Activated B cell treated with CpG ODN at 0.5 μM for 24 hours (primary cell): Measurements from ENCODE around the gene PPP2R3A. TPM values are rescaled to one million over a fixed set of nuclear protein-coding genes. Genes with fewer than 3 reads are reported as not detected.
"Not testable (repeated sequence)": the region's sequence is repeated elsewhere in the genome, so short reads cannot be mapped to it uniquely, and the experiment has no call there.

Source experiments
- ATAC-seq: fragments of 200-7000 bp; cut with Tn5 transposase; one replicate; pipeline ENCODE4 v1.10.0; 2021; ENCODE audit warnings: low read depth, mild to moderate bottlenecking, moderate library complexity
- CTCF ChIA-PET: fragments of 350-600 bp; sonication (Branson Sonifier 250); formaldehyde crosslinking; loops from one replicate; lab custom pipeline; 2021; ENCODE audit warnings: antibody characterized with exemption; lab: Charles Lee
- POLR2A ChIA-PET: fragments of 350-600 bp; sonication (Branson Sonifier 250); formaldehyde crosslinking; loops from one replicate; lab custom pipeline; 2021; ENCODE audit warnings: antibody characterized with exemption; lab: Charles Lee
- DNase-seq: peaks from one replicate; pipeline ENCODE4 v3.0.0; 2022
- H3K27ac Mint-ChIP-seq: one replicate; pipeline ENCODE4 v1.8.0; 2020; ENCODE audit warnings: mixed read lengths
- H3K27me3 Mint-ChIP-seq: one replicate; pipeline ENCODE4 v1.8.0; 2021; ENCODE audit warnings: mixed read lengths
- H3K36me3 Mint-ChIP-seq: one replicate; pipeline ENCODE4 v1.8.0; 2021; ENCODE audit warnings: low read depth, mixed read lengths
- H3K4me1 Mint-ChIP-seq: one replicate; pipeline ENCODE4 v1.8.0; 2021; ENCODE audit warnings: mixed read lengths
- H3K4me3 Mint-ChIP-seq: one replicate; pipeline ENCODE4 v1.8.0; 2020; ENCODE audit warnings: mild to moderate bottlenecking, mixed read lengths
- H3K9me3 Mint-ChIP-seq: one replicate; pipeline ENCODE4 v1.8.0; 2020; ENCODE audit warnings: mixed read lengths
- CTCF ChIP-seq: fragments of 200-600 bp; IDR thresholded peaks from one replicate; pipeline ENCODE4 v1.8.0; 2022; ENCODE audit warnings: antibody characterized with exemption, mild to moderate bottlenecking
- intact Hi-C: fragments of 100-400 bp; cut with micrococcal nuclease; formaldehyde crosslinking; loops from one replicate; pipeline ENCODE4 v1.15.1; 2024
- total RNA-seq: library from RNA; stranded (reverse); gene quantifications from 2 replicates; pipeline ENCODE4 v1.2.3, GENCODE V29; 2022

PPP2R3A gene
- total RNA-seq, 1 donor from 2014 or later = 0.11 TPM

GRCh38 chr3:135929670-135930069 lies 35.9 kb upstream of the PPP2R3A start:
- DNase-seq (no peak), ATAC-seq (no peak)
- Mint-ChIP-seq H3K9me3 (no peaks in the 10 kb centered on the region), H3K4me1 (no peaks in the 10 kb centered on the region), H3K36me3 (no peaks in the 10 kb centered on the region), H3K4me3 (no peak overlapping the region), H3K27ac (no peak overlapping the region), H3K27me3 (peaks cover 2% of the 10 kb centered on the region)
- ChIA-PET POLR2A (no interaction called here), CTCF (no interaction called here)
- intact Hi-C loops = no loop called here
- TF ChIP-seq CTCF = no peak

GRCh38 chr3:135930255-135930654 lies 35.3 kb upstream of the PPP2R3A start:
- TF ChIP-seq CTCF = no peak
- no peaks in the 10 kb centered on the region for H3K9me3 Mint-ChIP-seq
- H3K4me1 Mint-ChIP-seq = no peaks in the 10 kb centered on the region
- POLR2A ChIA-PET = no interaction called here
- intact Hi-C loops = no loop called here
- DNase-seq = no peak
- CTCF ChIA-PET = no interaction called here
- peaks cover 2% of the 10 kb centered on the region for H3K27me3 Mint-ChIP-seq
- H3K4me3 Mint-ChIP-seq = no peak overlapping the region
- no peaks in the 10 kb centered on the region for H3K36me3 Mint-ChIP-seq
- ATAC-seq = no peak
- H3K27ac Mint-ChIP-seq = no peak overlapping the region

- ATAC-seq, H3K4me1 Mint-ChIP-seq, H3K36me3 Mint-ChIP-seq, CTCF ChIA-PET, intact Hi-C loops, H3K27ac Mint-ChIP-seq, H3K27me3 Mint-ChIP-seq, H3K9me3 Mint-ChIP-seq, DNase-seq, H3K4me3 Mint-ChIP-seq, POLR2A ChIA-PET: not testable (repeated sequence)
These were observed 30.4 kb upstream of the PPP2R3A start for GRCh38 chr3:135935171-135935570.

GRCh38 chr3:135937766-135938165 lies 27.8 kb upstream of the PPP2R3A start:
- intact Hi-C loops, DNase-seq, H3K4me3 Mint-ChIP-seq, CTCF ChIA-PET, H3K36me3 Mint-ChIP-seq, H3K9me3 Mint-ChIP-seq, POLR2A ChIA-PET, ATAC-seq, H3K27ac Mint-ChIP-seq, H3K4me1 Mint-ChIP-seq, H3K27me3 Mint-ChIP-seq: not testable (repeated sequence)

GRCh38 chr3:135944831-135945230 lies 20.7 kb upstream of the PPP2R3A start:
- POLR2A ChIA-PET = no interaction called here
- no peak overlapping the region for H3K4me3 Mint-ChIP-seq
- intact Hi-C loops = no loop called here
- CTCF ChIA-PET = no interaction called here
- no peaks in the 10 kb centered on the region for H3K4me1 Mint-ChIP-seq
- H3K27me3 Mint-ChIP-seq = peaks cover 22% of the 10 kb centered on the region
- no peak for TF ChIP-seq CTCF
- H3K27ac Mint-ChIP-seq = no peak overlapping the region
- DNase-seq (no peak), ATAC-seq (no peak)
- H3K36me3 Mint-ChIP-seq = no peaks in the 10 kb centered on the region
- H3K9me3 Mint-ChIP-seq = no peaks in the 10 kb centered on the region

- intact Hi-C loops = no loop called here
- TF ChIP-seq CTCF = no peak
- H3K4me1 Mint-ChIP-seq = no peaks in the 10 kb centered on the region
- POLR2A ChIA-PET = no interaction called here
- CTCF ChIA-PET = no interaction called here
- H3K9me3 Mint-ChIP-seq = peaks cover 11% of the 10 kb centered on the region
- H3K4me3 Mint-ChIP-seq = no peak overlapping the region
- H3K36me3 Mint-ChIP-seq = no peaks in the 10 kb centered on the region
- no peak for DNase-seq
- H3K27me3 Mint-ChIP-seq = peaks cover 11% of the 10 kb centered on the region
- no peak for ATAC-seq
- H3K27ac Mint-ChIP-seq = no peak overlapping the region
These were observed 14.6 kb upstream of the PPP2R3A start for GRCh38 chr3:135950941-135951340.
